Heart left ventricle (tissue), 13 donors: ENCODE measurements around the gene EXOSC10.

ENCODE experiments used
- POLR2A ChIP-seq, 2 donors: fragments of 450-650 bp; IDR thresholded peaks; one replicate each; pipeline ENCODE4 v1.6.1; 2017; ENCODE audit warnings: antibody characterized with exemption in 2 of 2, mild to moderate bottlenecking in 2 of 2, moderate library complexity in 2 of 2
- TF ChIP-seq, protein P1 (sequence below), 12 donors: fragments of 200-600 bp; sonication (generic) in 4 of 12; IDR thresholded peaks; one replicate each; pipeline versions ENCODE4 v1.5.0 to v1.8.0; 2018 to 2022; ENCODE audit warnings: antibody characterized with exemption in 12 of 12, mild to moderate bottlenecking in 5 of 12
- donor health status: ischemic (EF 13 %, LVEDD 7.1; RV severe dilation, severe dysfunction).
- donor health status: DM: no; HTN: yes; CAD: no.
- donor health status: DM: no; HTN: no; CAD: no.
- donor health status: ischemic (EF 25% LVEDD 6.9; RV normal size, moderate dysfunction).
- donor health status: ischemic (EF 25% LVEDD 5.7; RV mildly dilated, moderate dysfunction).
- donor health status: ischemic (EF 35%, LVEDD 5.7; RV mildly dilated, moderate dysfunction).
- donor health status: nonischemic (EF 11% LVEDD 7.7; RV severe dilation, severe dysfunction).
- donor health status: DM: yes; HTN: yes; CAD: no.
- donor health status: PGD.
- donor health status: ischemic (EF 29% LVEDD 5.4; RV normal size, mild dysfunction).
- donor health status: nonischemic (EF 23%, LVEDD 6.1; RV moderate dilation, normal function).

- TF ChIP-seq, protein P1, sequence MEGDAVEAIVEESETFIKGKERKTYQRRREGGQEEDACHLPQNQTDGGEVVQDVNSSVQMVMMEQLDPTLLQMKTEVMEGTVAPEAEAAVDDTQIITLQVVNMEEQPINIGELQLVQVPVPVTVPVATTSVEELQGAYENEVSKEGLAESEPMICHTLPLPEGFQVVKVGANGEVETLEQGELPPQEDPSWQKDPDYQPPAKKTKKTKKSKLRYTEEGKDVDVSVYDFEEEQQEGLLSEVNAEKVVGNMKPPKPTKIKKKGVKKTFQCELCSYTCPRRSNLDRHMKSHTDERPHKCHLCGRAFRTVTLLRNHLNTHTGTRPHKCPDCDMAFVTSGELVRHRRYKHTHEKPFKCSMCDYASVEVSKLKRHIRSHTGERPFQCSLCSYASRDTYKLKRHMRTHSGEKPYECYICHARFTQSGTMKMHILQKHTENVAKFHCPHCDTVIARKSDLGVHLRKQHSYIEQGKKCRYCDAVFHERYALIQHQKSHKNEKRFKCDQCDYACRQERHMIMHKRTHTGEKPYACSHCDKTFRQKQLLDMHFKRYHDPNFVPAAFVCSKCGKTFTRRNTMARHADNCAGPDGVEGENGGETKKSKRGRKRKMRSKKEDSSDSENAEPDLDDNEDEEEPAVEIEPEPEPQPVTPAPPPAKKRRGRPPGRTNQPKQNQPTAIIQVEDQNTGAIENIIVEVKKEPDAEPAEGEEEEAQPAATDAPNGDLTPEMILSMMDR (IDR thresholded peaks at IDR 0.05), result no peak
- no peak for TF ChIP-seq POLR2A (IDR thresholded peaks at IDR 0.05)
These were observed 18.7 kb downstream of the EXOSC10 start for GRCh38 chr1:11080931-11081330.
